MM.1S (cell line): ENCODE data around the gene YPEL2.

Experiments
- DNase-seq: peaks from one replicate; pipeline ENCODE4 v3.0.0-alpha.2; 2015
- H2AFZ ChIP-seq: fragments of 300-600 bp; sonication (generic); 2 replicates; pipeline ENCODE4 v1.6.0; 2016; ENCODE audit warnings: antibody characterized with exemption, low read length
- H3F3A ChIP-seq: fragments of 300-600 bp; sonication (generic); 2 replicates; pipeline ENCODE4 v1.6.1; 2016; ENCODE audit warnings: mild to moderate bottlenecking, antibody characterized with exemption, low read length, moderate library complexity, mixed read lengths; ENCODE audit not compliant: insufficient read depth
- H3K27ac ChIP-seq: fragments of 300-600 bp; sonication (generic); 2 replicates; pipeline ENCODE4 v1.5.1; 2016; ENCODE audit warnings: mild to moderate bottlenecking, low read length
- H3K27me3 ChIP-seq: fragments of 300-600 bp; sonication (generic); replicated peaks from 2 replicates; pipeline ENCODE4 v1.6.0; 2016; ENCODE audit warnings: low read length; ENCODE audit not compliant: insufficient read depth
- H3K36me3 ChIP-seq: fragments of 300-600 bp; sonication (generic); replicated peaks from 2 replicates; pipeline ENCODE4 v1.6.1; 2016; ENCODE audit warnings: mild to moderate bottlenecking, low read length, mixed read lengths; ENCODE audit not compliant: insufficient read depth
- H3K4me1 ChIP-seq: fragments of 300-600 bp; sonication (generic); 2 replicates; pipeline ENCODE4 v1.6.1; 2016; ENCODE audit warnings: low read length, mixed read lengths
- H3K4me2 ChIP-seq: fragments of 300-600 bp; sonication (generic); 2 replicates; pipeline ENCODE4 v1.6.0; 2016; ENCODE audit warnings: low read depth, low read length
- H3K4me3 ChIP-seq: fragments of 300-600 bp; sonication (generic); 2 replicates; pipeline ENCODE4 v1.5.1; 2016; ENCODE audit warnings: low read length, mixed read lengths
- H3K79me2 ChIP-seq: fragments of 300-600 bp; sonication (generic); 2 replicates; pipeline ENCODE4 v1.6.1; 2016; ENCODE audit warnings: mixed run types, low read length, mixed read lengths
- H3K9ac ChIP-seq: fragments of 300-600 bp; sonication (generic); 2 replicates; pipeline ENCODE4 v1.6.1; 2016; ENCODE audit warnings: low read length, mixed read lengths
- H3K9me2 ChIP-seq: fragments of 300-600 bp; sonication (generic); replicated peaks from 2 replicates; pipeline ENCODE4 v1.6.1; 2016; ENCODE audit warnings: mild to moderate bottlenecking, low read length, mixed read lengths; ENCODE audit not compliant: insufficient read depth
- H3K9me3 ChIP-seq: fragments of 300-600 bp; sonication (generic); replicated peaks from 2 replicates; pipeline ENCODE4 v1.6.1; 2016; ENCODE audit warnings: mild to moderate bottlenecking, low read length, mixed read lengths; ENCODE audit not compliant: insufficient read depth
- H4K20me1 ChIP-seq: fragments of 300-600 bp; sonication (generic); 2 replicates; pipeline ENCODE4 v1.6.1; 2016; ENCODE audit warnings: mild to moderate bottlenecking, low read length, moderate library complexity, mixed read lengths; ENCODE audit not compliant: insufficient read depth
- EZH2 ChIP-seq: fragments of 300-600 bp; sonication (generic); optimal IDR thresholded peaks from 2 replicates; pipeline ENCODE3; 2017; ENCODE audit warnings: low read depth, mild to moderate bottlenecking, antibody characterized with exemption, low read length, mixed read lengths
- EZH2phosphoT487 ChIP-seq: fragments of 300-600 bp; sonication (generic); IDR thresholded peaks from 2 replicates; pipeline ENCODE4 v1.6.1; 2018; ENCODE audit warnings: antibody characterized with exemption, low read length
- TF ChIP-seq, protein P1 (sequence below): fragments of 300-600 bp; sonication (generic); IDR thresholded peaks from 2 replicates; pipeline ENCODE4 v1.5.1; 2016; ENCODE audit warnings: antibody characterized with exemption, low read length, mixed read lengths

YPEL2 gene

DNA sequence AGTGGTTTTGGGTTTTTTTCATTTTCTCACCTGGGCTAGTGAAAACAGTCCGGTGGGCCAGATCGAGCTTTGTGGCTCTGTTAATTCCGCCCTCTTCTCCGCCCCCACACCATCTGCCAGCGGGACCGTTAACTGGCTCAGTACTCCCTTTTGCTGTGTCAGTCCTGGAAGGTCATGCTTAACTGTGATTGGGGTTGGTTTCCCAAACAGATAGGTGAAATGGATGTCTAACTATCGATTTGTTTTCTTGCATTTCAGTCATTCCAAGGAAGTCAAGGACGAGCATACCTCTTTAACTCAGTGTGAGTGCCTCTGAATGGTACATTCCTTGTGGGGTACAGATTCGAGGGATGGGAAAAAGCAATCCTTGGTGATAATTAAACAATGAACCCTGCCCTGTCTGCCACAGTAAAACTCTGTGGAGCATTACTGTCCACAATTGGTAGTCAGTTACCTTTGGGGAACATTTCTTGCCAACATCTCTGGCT, 56.7 kb downstream of the YPEL2 start:
- no peaks in the 10 kb centered on the region for H3K9me2 ChIP-seq
- no peak overlapping the region for H3K4me3 ChIP-seq
- no peaks in the 10 kb centered on the region for H3K9me3 ChIP-seq
- no peaks in the 10 kb centered on the region for H3F3A ChIP-seq
- no peak overlapping the region for H3K27ac ChIP-seq
- H3K36me3 ChIP-seq: no peaks in the 10 kb centered on the region
- no peaks in the 10 kb centered on the region for H3K27me3 ChIP-seq
- H3K79me2 ChIP-seq: no peaks in the 10 kb centered on the region
- DNase-seq: no peak
- TF ChIP-seq, protein P1, sequence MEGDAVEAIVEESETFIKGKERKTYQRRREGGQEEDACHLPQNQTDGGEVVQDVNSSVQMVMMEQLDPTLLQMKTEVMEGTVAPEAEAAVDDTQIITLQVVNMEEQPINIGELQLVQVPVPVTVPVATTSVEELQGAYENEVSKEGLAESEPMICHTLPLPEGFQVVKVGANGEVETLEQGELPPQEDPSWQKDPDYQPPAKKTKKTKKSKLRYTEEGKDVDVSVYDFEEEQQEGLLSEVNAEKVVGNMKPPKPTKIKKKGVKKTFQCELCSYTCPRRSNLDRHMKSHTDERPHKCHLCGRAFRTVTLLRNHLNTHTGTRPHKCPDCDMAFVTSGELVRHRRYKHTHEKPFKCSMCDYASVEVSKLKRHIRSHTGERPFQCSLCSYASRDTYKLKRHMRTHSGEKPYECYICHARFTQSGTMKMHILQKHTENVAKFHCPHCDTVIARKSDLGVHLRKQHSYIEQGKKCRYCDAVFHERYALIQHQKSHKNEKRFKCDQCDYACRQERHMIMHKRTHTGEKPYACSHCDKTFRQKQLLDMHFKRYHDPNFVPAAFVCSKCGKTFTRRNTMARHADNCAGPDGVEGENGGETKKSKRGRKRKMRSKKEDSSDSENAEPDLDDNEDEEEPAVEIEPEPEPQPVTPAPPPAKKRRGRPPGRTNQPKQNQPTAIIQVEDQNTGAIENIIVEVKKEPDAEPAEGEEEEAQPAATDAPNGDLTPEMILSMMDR: no peak
- TF ChIP-seq EZH2phosphoT487 (no peak), EZH2 (no peak)
- H3K9ac ChIP-seq: no peak overlapping the region
- H3K4me2 ChIP-seq: no peak overlapping the region
- no peak overlapping the region for H2AFZ ChIP-seq
- H4K20me1 ChIP-seq: no peaks in the 10 kb centered on the region
- H3K4me1 ChIP-seq: no peaks in the 10 kb centered on the region

DNA sequence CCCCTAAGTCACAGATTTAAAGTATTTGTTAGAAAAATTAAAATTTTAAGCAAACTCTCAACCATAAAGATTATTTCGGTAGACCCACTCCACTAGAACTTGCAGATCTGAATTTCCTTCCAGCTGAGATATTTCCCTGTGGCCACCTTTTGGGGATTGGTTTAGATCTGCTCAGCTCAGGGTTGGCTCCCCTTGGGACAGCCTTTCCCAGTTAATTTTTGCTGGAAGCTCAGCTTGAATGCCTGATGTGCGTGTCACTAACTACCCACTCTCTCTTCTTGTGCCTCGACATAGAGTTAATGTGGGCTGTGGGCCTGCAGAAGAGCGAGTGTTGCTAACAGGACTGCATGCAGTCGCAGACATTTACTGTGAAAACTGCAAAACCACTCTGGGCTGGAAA, 57.6 kb downstream of the YPEL2 start:
- H3K79me2 ChIP-seq: no peaks in the 10 kb centered on the region
- no peaks in the 10 kb centered on the region for H3K27me3 ChIP-seq
- TF ChIP-seq, protein P1: no peak
- no peak for TF ChIP-seq EZH2phosphoT487
- TF ChIP-seq EZH2: no peak
- no peak overlapping the region for H2AFZ ChIP-seq
- no peak overlapping the region for H3K4me3 ChIP-seq
- H4K20me1 ChIP-seq: no peaks in the 10 kb centered on the region
- no peak overlapping the region for H3K4me2 ChIP-seq
- no peaks in the 10 kb centered on the region for H3K4me1 ChIP-seq
- H3F3A ChIP-seq: no peaks in the 10 kb centered on the region
- H3K9me2 ChIP-seq: no peaks in the 10 kb centered on the region
- no peak overlapping the region for H3K27ac ChIP-seq
- no peak for DNase-seq
- no peaks in the 10 kb centered on the region for H3K9me3 ChIP-seq
- no peak overlapping the region for H3K9ac ChIP-seq
- no peaks in the 10 kb centered on the region for H3K36me3 ChIP-seq

DNA sequence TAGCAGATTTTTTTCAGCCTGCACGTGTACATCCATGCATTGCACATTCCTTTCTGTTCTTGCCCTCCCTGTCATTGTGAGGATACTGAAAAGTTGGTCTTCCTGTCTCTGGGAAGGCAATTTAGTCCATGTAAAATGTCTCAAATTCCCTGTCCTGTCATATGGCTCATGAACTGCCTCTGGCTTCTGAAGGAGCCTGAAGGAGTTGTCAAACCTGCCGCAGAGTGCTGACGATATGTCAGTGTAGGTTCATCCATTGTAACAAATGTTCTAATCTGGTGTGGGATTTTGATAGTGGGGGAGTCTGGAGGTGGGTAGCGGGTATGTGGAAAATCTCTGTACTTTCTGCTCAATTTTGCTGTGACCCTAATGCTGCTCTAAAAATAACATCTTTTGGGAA, 59.6 kb downstream of the YPEL2 start:
- Histone ChIP-seq H3K4me2 (no peak overlapping the region), H3K79me2 (no peaks in the 10 kb centered on the region), H3K27me3 (no peaks in the 10 kb centered on the region), H3K36me3 (no peaks in the 10 kb centered on the region), H3K9me3 (no peaks in the 10 kb centered on the region), H3K4me3 (no peak overlapping the region), H3F3A (no peaks in the 10 kb centered on the region), H3K27ac (no peak overlapping the region), H2AFZ (no peak overlapping the region), H3K9me2 (no peaks in the 10 kb centered on the region), H4K20me1 (no peaks in the 10 kb centered on the region), H3K4me1 (no peaks in the 10 kb centered on the region), H3K9ac (no peak overlapping the region)
- DNase-seq: no peak
- TF ChIP-seq EZH2phosphoT487 (no peak), EZH2 (no peak)
- TF ChIP-seq, protein P1: no peak
